K562 (cell line): ENCODE data around the gene SCFD2. TPM values are rescaled to one million over a fixed set of nuclear protein-coding genes. Genes with fewer than 3 reads are reported as not detected.

ENCODE experiments used
- BHLHE40 ChIP-seq: IDR thresholded peaks from 2 replicates; pipeline ENCODE4 v1.6.1; 2011; ENCODE audit warnings: low read length, improper control_type of control experiment
- CREB3L1 ChIP-seq: fragments of 450-650 bp; IDR thresholded peaks from 2 replicates; pipeline ENCODE4 v1.6.1; 2014; ENCODE audit warnings: low read depth, mild to moderate bottlenecking, moderate library complexity, borderline replicate concordance
- HNRNPH1 ChIP-seq: fragments of 200-400 bp; formaldehyde crosslinking; optimal IDR thresholded peaks from 2 replicates; pipeline ENCODE3; 2017; ENCODE audit warnings: low read depth, mild to moderate bottlenecking, low read length, moderate library complexity
- MCM7 ChIP-seq, 2 experiments: fragments of 450-650 bp; IDR thresholded peaks; 2 replicates each; pipeline ENCODE4 v1.6.1; 2016 to 2018
- NCOA2 ChIP-seq, 2 experiments: fragments of 450-650 bp; IDR thresholded peaks; 2 replicates each; pipeline ENCODE4 v1.6.1; 2018; ENCODE audit warnings: mild to moderate bottlenecking in 2 of 2, moderate library complexity in 1 of 2; ENCODE audit not compliant: partially characterized antibody in 2 of 2
- PPARD ChIP-seq: fragments of 250-450 bp; sonication (Bioruptor Pico); IDR thresholded peaks from 2 replicates; pipeline ENCODE4 v1.8.0; 2022; ENCODE audit warnings: inconsistent platforms, mild to moderate bottlenecking, moderate library complexity
- PREB ChIP-seq: sonication (generic); formaldehyde crosslinking; IDR thresholded peaks from 2 replicates; pipeline ENCODE4 v1.8.1; 2023; ENCODE audit warnings: mild to moderate bottlenecking, missing genetic modification reagents
- PYGO2 ChIP-seq: fragments of 450-650 bp; IDR thresholded peaks from 2 replicates; pipeline ENCODE4 v1.6.1; 2016; ENCODE audit warnings: mild to moderate bottlenecking, missing genetic modification characterization, moderate library complexity, missing compliant biosample characterization
- TCF15 ChIP-seq: fragments of 250-450 bp; sonication (Bioruptor Pico); IDR thresholded peaks from 2 replicates; pipeline ENCODE4 v1.8.0; 2022; ENCODE audit warnings: moderate library complexity, mild to moderate bottlenecking, inconsistent platforms
- TCF7L2 ChIP-seq: fragments of 150-350 bp; IDR thresholded peaks from 2 replicates; pipeline ENCODE4 v1.6.1; 2016; ENCODE audit warnings: low read depth, mild to moderate bottlenecking, low read length, moderate library complexity
- TEAD2 ChIP-seq: fragments of 450-650 bp; IDR thresholded peaks from 2 replicates; pipeline ENCODE4 v1.6.1; 2016; ENCODE audit warnings: missing genetic modification characterization, control low read depth, missing compliant biosample characterization
- VEZF1 ChIP-seq: fragments of 200-800 bp; sonication (Bioruptor generic); IDR thresholded peaks from 2 replicates; pipeline ENCODE4 v1.6.1; 2017; ENCODE audit warnings: missing genetic modification characterization, missing compliant biosample characterization
- XRCC3 ChIP-seq: fragments of 450-650 bp; IDR thresholded peaks from 2 replicates; pipeline ENCODE4 v1.6.1; 2017; ENCODE audit warnings: mild to moderate bottlenecking, moderate library complexity
- ZBTB12 ChIP-seq: fragments of 250-450 bp; sonication (Bioruptor Pico); IDR thresholded peaks from 2 replicates; pipeline ENCODE4 v1.4.0; 2020
- ZBTB43 ChIP-seq: sonication (generic); formaldehyde crosslinking; IDR thresholded peaks from 2 replicates; pipeline ENCODE4 v1.8.0; 2023; ENCODE audit warnings: mild to moderate bottlenecking, missing genetic modification reagents
- ZNF174 ChIP-seq: fragments of 250-450 bp; sonication (Bioruptor Pico); IDR thresholded peaks from 2 replicates; pipeline ENCODE4 v1.4.0; 2020; ENCODE audit warnings: mild to moderate bottlenecking
- ZNF3 ChIP-seq: fragments of 250-450 bp; sonication (Bioruptor Pico); IDR thresholded peaks from 2 replicates; pipeline ENCODE4 v1.5.0; 2021; ENCODE audit warnings: mild to moderate bottlenecking, moderate library complexity
- ZNF395 ChIP-seq: fragments of 200-800 bp; sonication (Bioruptor generic); IDR thresholded peaks from 2 replicates; pipeline ENCODE4 v1.6.1; 2017; ENCODE audit warnings: missing genetic modification characterization, missing compliant biosample characterization
- ZNF436 ChIP-seq: fragments of 250-450, 450-650 bp; sonication (Bioruptor Pico); formaldehyde crosslinking; IDR thresholded peaks from 2 replicates; pipeline ENCODE4 v1.7.0; 2020; ENCODE audit warnings: mild to moderate bottlenecking
- ZZZ3 ChIP-seq: fragments of 450-650 bp; IDR thresholded peaks from 2 replicates; pipeline ENCODE4 v1.6.1; 2016; ENCODE audit warnings: antibody characterized with exemption, mild to moderate bottlenecking, moderate library complexity
- polyA plus RNA-seq, 8 experiments: library from polyadenylated mRNA; depleted of rRNA in 4 of 8; stranded (reverse) in 5 of 8; unstranded in 3 of 8; fragments of >200 nt; fragmentation: Nextera tagmentation in 2 of 8; fragmentation: Illumina TruSeq in 1 of 8; extraction: Ambion mirVana in 2 of 8; extraction: Trizol in 1 of 8; gene quantifications; 2 replicates each; pipeline versions ENCODE4 v1.2.1 to v1.2.3, GENCODE V29; 2011 to 2014; ENCODE audit warnings: inconsistent platforms in 1 of 8, missing spikeins in 1 of 8
- total RNA-seq, 7 experiments: library from RNA; depleted of rRNA in 6 of 7; stranded (reverse); fragments of >200 nt in 6 of 7; fragmentation: Illumina TruSeq in 2 of 7; extraction: Trizol in 2 of 7; gene quantifications; 2 replicates each; pipeline versions ENCODE4 v1.2.1 to v1.2.3, GENCODE V29; 2011 to 2021; ENCODE audit warnings: low replicate concordance in 1 of 7

Gene SCFD2
- total and polyA plus RNA-seq, 9 of the 15 experiments (the other 6 are each of a cell fraction or from before 2014, with no cell fraction given): 5.7 to 30.3 (median 22.8) TPM

GRCh38 chr4:53039741-53040458 is 326.0 kb downstream of the SCFD2 start (continued):
- TF ChIP-seq BHLHE40 (peak; percentile 27; the same call in 1 of the 2 replicates), PREB (no peak), XRCC3 (no peak), PPARD (CRISPR knock-in tag) (no peak), MCM7 (IDR thresholded peaks at IDR 0.05) (no peak), PYGO2 (tag) (no peak), ZBTB43 (no peak), ZNF3 (CRISPR knock-in tag) (no peak), ZNF395 (peak; percentile 27; the same call in 1 of the 2 replicates), ZBTB12 (CRISPR knock-in tag) (no peak), ZNF174 (CRISPR knock-in tag) (no peak), ZNF436 (CRISPR knock-in tag) (no peak), CREB3L1 (no peak), VEZF1 (CRISPR knock-in tag) (0 out of 2 replicates have a peak, but pooled peaks have one; percentile 14), TCF15 (no peak), NCOA2 (IDR thresholded peaks at IDR 0.05; ENCODE audit: partially characterized antibody in 2 of 2) (no peak), TEAD2 (tag) (no peak), TCF7L2 (no peak), HNRNPH1 (no peak), ZZZ3 (no peak)
